NCI-H748 treated with DMSO at 0.1 percent for 48 hours (cell line): ENCODE results near the gene AIG1.
"Not testable (repeated sequence)": the region's sequence is repeated elsewhere in the genome, so short reads cannot be mapped to it uniquely, and the experiment has no call there.

Experiments
- DNase-seq: peaks from one replicate; lab custom pipeline; 2025; lab: John Stamatoyannopoulos, UW

The AIG1 gene

GRCh38 chr6:143128681-143129015, 68.0 kb downstream of the AIG1 start:
- DNase-seq: no peak

- DNase-seq: no peak
Measured at GRCh38 chr6:143130928-143131327, 70.2 kb downstream of the AIG1 start.

- DNase-seq: no peak
Measured at GRCh38 chr6:143135325-143135724, 74.6 kb downstream of the AIG1 start.

DNA sequence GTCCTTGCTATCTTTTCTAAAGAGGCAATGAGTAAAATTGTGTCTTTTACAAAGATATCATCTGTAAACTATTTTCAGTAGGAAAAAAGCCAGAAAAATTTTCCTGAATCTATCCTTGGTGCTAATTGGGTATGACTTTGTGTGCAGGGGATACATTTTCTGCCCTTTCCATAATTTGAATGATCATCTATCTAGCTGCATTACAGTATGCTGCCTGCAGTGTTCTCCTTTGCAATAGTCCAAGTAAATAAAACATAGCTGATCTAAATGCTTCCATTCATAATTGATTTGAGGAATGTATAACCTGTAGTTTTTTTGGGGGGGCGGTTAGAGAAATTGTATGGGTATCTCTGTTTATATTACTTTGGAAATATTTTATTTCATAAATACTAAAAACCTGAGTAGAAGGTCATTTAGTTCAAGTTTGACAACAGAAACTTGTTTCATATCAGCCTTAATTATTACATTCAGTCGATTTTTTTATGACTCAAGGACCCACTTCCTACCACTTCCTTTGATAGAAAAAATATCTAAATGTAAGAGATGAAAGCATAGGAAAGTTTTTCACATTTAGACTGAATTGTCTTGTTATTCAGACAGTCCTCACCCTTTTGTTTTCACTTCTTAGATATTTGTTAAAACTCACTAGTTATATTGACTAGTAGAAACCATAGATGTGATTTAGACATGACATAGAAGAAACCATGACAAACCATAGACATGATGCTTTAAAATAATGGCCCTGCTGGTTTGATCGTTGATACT, 75.3 kb downstream of the AIG1 start:
- DNase-seq: no peak

GRCh38 chr6:143136647-143137046, 76.0 kb downstream of the AIG1 start:
- no peak for DNase-seq

GRCh38 chr6:143139239-143139784, 78.6 kb downstream of the AIG1 start:
- DNase-seq: no peak

DNA sequence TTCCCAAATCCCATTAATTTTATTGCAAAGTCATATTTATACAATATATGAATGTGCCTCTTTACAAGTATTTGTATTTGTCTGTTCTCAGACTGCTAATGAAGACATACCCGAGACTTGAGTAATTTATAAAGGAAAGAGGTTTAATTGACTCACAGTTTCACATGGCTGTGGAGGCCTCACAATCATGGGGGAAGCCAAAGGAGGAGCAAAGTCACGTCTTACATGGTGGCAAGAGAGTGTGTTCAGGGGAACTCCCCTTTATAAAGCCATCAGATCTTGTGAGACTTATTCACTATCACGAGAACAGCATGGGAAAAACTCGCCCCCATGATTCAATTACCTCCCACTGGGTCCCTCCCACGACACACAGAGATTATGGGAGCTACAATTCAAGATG, 79.2 kb downstream of the AIG1 start:
- not testable (repeated sequence) for DNase-seq

- DNase-seq: no peak
Measured at GRCh38 chr6:143140767-143141166, 80.1 kb downstream of the AIG1 start.

DNA sequence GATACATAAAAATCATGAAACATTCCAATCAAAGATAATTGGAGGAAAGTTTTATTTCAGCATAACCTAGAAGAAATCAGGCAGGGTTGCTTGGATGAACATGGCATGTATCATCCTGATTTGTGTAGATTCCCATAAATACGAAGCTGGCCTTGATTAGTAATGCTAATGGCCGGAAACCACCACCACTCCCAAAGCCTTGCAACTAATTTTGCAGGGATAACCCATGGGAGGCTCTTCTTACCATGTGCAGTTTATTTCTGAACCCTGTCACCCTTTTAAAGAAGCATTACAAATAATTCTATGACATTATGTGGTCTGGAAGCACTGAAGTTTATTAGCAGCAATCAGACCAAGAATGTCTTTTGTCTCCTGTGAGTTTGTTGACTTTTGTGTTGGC, 80.8 kb downstream of the AIG1 start:
- DNase-seq: no peak

DNA sequence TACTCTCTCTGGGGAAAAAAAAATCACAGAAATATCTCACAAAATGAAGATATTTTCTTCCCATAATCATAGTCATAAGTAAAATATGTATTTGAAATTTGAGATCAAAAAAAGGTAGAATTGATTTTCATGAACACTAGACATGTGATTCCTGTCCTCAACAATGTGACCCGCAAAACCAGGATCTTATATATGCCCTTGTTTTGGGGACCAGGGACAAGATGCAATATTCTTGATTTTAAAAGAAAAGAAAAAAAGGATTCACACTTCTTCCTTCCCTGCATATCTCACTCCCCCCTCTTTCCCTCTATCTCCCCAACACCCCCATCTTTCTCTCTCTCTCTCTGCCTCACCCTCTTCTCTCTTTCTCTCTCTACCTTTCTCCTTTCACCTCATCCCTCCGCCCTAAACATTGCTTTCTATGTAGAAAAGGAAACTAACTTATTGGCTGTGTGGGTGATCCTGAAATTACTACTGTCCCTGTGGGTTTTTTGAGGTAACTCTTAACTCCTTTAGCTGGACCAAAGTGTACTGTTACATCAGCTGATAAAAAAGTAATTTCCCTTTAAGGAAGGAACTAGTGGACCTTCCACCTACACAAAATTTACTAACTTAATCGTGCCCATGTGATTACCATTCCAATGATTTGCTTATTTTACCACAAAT, 85.6 kb downstream of the AIG1 start:
- DNase-seq: no peak

DNA sequence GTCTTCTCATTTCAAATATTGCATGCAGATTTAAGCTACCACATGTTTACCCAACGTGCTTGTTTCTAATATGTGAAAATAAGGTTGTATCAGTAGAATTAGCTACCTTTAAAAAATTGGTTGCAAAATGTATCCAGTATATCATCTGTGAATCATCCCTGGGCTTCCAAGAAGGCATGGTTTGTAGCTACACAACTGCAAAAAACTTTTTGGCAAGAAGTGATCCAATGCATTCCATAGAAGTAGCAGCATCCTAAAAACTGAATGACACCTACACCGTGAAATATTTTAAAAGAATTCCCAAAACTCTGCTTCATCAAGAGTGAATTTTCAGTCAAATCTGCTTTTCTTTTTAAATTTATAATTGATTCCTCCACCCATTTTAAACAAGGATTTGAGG, 89.1 kb downstream of the AIG1 start:
- no peak for DNase-seq

DNA sequence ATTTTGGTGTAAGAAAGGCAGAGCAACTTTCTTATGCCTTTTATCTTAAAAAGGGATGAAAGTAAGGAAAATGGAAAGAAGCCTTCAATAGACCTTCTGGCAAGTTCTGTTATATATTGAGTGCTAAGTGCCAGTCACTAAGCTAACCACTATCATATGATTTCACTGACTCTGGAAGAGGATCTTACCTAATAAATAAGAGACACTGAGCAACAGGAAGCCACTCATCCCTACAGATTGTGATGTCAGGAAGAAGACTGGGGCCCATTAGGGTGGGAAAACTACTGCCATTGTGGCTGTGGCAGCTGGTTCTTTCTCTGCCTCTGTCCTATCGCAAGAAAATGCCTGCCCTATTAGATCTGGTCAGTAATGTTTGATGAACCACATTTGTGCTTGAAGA, 89.6 kb downstream of the AIG1 start:
- no peak for DNase-seq

- DNase-seq: no peak
Measured at GRCh38 chr6:143151381-143151780, 90.7 kb downstream of the AIG1 start.

- no peak for DNase-seq
Measured at GRCh38 chr6:143155681-143156080, 95.0 kb downstream of the AIG1 start.

DNA sequence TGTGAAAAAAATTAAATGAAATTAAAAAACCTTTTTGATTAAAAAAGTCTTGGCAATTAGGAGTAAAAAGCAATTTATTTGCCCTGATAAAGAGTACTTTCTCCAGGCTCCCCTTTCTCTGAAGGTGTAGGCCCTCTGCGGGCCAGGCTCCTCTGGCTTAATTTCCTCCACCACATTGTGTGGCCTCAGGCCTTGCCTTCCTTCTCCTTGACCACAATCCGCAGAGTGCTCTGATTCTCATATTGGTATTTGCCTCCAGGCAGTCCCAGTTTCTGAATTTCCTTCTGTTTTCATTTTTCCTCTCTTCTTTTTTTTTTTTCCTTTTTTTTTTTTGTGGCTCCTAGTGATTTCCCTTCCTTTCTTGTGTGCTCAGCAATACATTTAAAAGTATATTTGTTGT, 96.4 kb downstream of the AIG1 start:
- no peak for DNase-seq

- no peak for DNase-seq
Measured at GRCh38 chr6:143158113-143158581, 97.5 kb downstream of the AIG1 start.

DNA sequence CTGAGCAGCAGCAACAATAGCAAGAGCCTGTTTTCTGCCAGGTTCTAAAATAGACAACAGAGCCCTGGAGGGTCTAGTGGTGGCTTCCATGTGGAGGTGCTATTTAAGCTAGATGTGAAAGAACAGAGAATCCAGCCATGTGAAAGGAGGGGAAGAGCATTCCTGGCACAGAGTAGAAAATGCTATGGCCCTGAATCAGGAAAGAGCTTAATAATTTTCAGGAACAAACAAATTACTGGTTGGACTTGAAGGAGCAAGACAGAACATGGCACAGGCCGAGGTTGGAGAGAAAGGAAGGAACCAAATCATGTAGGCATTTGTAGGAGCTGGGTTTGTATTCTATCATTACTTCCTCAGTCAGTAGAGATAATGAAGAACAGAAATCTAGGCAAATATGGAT, 98.3 kb downstream of the AIG1 start:
- no peak for DNase-seq

DNA sequence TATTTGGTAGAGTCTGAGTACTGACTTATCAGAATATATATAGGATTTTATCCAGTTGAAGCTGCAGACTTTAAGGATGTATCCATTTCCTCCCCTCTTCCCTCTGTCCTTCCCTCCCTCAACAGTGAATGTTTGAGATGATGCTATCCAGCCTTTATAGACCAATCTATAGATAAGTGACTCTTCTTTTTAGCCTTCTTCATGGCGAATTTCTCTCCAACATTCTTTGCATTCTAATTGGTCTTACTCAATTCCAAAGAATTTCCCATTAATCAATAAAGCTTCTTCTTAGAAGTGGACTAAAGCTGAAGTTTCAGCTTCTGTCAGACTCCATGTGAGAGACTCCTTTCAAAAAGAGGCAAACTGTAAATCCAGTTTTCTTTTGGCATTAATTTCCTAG, 99.3 kb downstream of the AIG1 start:
- no peak for DNase-seq

GRCh38 chr6:143160439-143161220, 99.9 kb downstream of the AIG1 start:
- no peak for DNase-seq

- no peak for DNase-seq
Measured at GRCh38 chr6:143163621-143164020, 102.9 kb downstream of the AIG1 start.

DNA sequence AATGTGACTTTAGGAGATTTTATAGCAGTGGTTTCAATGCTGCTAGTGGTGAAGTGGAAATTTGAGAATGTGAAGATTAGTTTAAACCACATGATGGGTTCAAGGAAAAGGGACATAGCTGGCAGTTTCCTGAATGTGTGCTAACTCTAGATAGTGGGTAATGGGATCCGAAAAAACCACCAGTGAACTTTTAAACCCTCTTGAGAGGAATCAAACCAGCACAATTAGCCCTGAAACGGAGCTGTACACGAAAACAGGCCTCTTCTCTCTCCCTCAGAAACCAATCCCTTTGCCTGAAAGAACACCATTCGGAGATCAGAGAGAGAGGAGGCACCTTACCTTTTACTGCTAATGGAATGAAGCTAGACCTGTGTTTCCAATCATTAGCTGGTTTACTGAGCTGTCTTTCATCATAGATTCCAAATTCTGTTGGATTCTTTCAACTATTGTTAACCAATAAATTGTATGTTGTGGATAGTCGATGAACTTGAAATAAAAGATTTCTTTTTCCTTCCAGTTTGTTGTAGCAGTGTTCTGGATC, 103.9 kb downstream of the AIG1 start:
- no peak for DNase-seq

DNA sequence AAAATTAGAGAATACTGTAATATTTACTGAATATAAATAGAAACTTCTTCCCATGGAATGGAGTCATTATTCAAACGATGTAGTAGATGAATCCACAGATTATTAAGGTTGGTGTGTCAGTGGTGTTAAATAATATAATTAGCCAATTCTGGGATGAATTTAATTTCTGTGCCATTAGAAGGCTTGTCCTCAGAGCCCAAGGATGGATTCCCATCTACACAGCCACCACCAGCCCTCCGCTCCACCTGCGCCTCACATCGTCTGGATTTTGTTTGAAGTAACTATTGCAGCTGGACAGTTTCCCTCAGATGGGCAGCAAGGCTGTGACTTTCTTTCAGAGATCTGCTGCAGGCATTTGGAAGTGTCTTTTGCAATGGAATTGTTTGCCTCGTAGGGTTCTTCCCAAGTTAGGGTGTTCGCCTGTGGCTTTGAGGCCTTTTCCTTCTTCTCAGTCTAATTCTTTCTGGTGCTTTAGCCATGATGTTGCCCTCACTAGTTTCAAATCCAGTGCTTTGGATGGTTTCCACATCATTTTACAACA, 104.7 kb downstream of the AIG1 start:
- DNase-seq: no peak
